ENCODE results near the gene SLC25A25. TPM values are rescaled to one million over a fixed set of nuclear protein-coding genes. Genes with fewer than 3 reads are reported as not detected.

SLC25A25 gene
- total and polyA plus RNA-seq, 4 donors = 10.5 to 32.6 (median 24.5) TPM

DNA sequence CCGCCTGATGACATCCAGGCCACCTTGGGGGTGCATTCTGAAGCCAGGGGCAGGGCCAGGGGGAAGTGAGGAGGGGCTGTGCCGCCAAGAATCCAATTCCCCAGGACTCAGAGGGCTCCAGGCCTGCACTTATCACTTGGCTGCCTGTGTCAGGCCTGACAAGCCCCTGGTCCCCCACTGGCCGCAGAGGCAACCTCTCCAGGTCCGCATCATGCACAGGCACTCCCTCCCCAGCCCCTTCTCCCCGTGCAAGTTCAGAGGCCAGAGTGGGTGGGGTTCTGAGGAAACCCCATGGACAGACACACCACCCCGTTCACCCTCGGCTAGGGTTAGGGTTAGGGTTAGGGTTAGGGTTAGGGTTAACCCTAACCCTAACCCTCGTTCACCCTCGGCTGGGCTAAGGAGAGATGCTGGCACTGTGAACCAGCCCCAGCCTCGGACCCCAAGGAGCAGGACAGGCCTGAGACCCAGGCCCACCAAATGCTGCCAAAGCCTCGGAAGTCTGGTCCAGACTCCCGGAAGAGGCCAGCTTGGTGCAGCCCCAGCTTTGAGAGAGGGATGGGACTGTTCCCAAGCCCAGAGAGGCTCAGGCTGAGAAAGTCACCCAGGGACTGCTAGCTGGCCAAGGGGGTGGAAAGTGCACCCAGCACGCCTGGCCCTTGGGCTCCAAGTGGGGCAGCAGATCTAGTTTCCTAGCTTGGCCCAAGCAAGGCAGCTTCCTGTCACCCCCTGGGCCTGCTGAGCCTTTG, 86.1 kb downstream of the SLC25A25 start:
- ATAC-seq (ENCODE audit: insufficient read depth, low FRiP score) (no peak), DNase-seq (no peak)
- no peak overlapping the region for H3K9ac ChIP-seq (ENCODE audit: insufficient read depth in 1 of 2, low read length in 2 of 2)

DNA sequence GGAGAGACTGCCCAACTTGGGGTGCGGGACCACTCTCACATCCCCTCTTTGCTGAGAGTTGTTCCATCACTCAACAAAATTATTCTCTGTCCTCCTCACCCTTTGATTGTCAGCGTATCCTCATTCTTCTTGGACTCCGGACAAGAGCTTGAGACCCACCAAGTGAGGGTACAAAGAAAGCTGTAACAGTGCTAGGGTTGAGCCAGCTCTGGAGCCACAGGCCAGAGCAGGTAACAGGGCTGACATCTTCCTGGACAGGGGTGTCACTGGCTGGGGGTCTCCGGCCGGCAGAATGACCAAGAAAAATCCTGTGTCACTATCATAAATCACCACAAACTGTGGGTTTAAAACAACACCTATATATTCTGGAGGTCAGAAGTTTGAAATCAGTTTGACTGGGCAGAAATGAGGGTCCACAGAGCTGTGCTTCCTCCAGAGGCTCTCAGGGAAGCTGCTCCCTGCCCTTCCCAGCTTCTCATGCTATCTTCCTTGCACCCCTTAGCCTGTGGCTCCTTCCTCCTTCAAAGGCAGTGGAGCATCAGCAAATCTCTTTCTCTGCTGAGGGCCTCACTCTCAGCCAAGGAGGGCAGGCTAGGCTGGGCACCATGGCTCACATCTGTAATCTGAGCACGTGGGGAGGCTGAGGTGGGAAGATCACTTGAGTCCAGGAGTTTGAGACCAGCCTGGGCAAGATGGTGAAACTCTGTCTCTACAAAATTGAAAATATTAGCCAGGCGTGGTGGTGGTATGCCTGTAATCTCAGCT, 87.9 kb downstream of the SLC25A25 start:
- DNase-seq (no peak), ATAC-seq (ENCODE audit: insufficient read depth, low FRiP score) (no peak)
- Histone ChIP-seq H3K27me3 (ENCODE audit: control insufficient read depth in 3 of 3, insufficient read depth in 3 of 3, low read length in 2 of 3) (no peaks in the 10 kb centered on the region), H3K4me1 (ENCODE audit: control insufficient read depth in 5 of 5, insufficient read depth in 5 of 5, low read length in 5 of 5) (peaks cover 0 to 12% (median 3%) of the 10 kb centered on the region in 5 donors), H3K27ac (ENCODE audit: low read depth in 1 of 2, low read length in 1 of 2) (no peak overlapping the region), H3K4me3 (no peak overlapping the region), H3K36me3 (ENCODE audit: control insufficient read depth in 4 of 4, insufficient read depth in 4 of 4, low read length in 4 of 4) (no peaks in the 10 kb centered on the region), H3K9ac (ENCODE audit: insufficient read depth in 1 of 2, low read length in 2 of 2) (no peak overlapping the region), H3K9me3 (ENCODE audit: control insufficient read depth in 4 of 4, insufficient read depth in 3 of 4, low read length in 3 of 4) (no peaks in the 10 kb centered on the region)
- TF ChIP-seq, protein P1, sequence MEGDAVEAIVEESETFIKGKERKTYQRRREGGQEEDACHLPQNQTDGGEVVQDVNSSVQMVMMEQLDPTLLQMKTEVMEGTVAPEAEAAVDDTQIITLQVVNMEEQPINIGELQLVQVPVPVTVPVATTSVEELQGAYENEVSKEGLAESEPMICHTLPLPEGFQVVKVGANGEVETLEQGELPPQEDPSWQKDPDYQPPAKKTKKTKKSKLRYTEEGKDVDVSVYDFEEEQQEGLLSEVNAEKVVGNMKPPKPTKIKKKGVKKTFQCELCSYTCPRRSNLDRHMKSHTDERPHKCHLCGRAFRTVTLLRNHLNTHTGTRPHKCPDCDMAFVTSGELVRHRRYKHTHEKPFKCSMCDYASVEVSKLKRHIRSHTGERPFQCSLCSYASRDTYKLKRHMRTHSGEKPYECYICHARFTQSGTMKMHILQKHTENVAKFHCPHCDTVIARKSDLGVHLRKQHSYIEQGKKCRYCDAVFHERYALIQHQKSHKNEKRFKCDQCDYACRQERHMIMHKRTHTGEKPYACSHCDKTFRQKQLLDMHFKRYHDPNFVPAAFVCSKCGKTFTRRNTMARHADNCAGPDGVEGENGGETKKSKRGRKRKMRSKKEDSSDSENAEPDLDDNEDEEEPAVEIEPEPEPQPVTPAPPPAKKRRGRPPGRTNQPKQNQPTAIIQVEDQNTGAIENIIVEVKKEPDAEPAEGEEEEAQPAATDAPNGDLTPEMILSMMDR (IDR thresholded peaks at IDR 0.05; ENCODE audit: control extremely low read depth, extremely low read depth) = no peak
- WGBS, 2 donors = 84 to 85% methylated on average over 7 of the region's 7 CpGs

More for the DNA sequence above, 86.1 kb downstream of the SLC25A25 start:
- no peaks in the 10 kb centered on the region for H3K27me3 ChIP-seq (ENCODE audit: control insufficient read depth in 3 of 3, insufficient read depth in 3 of 3, low read length in 2 of 3)
- no peak overlapping the region for H3K27ac ChIP-seq (ENCODE audit: low read depth in 1 of 2, low read length in 1 of 2)
- H3K36me3 ChIP-seq (ENCODE audit: control insufficient read depth in 4 of 4, insufficient read depth in 4 of 4, low read length in 4 of 4) = no peaks in the 10 kb centered on the region
- WGBS, 2 donors = 90% methylated on average over 13 of the region's 13 CpGs
- H3K4me3 ChIP-seq = no peak overlapping the region
- H3K9me3 ChIP-seq (ENCODE audit: control insufficient read depth in 4 of 4, insufficient read depth in 3 of 4, low read length in 3 of 4) = no peaks in the 10 kb centered on the region
- TF ChIP-seq, protein P1 (IDR thresholded peaks at IDR 0.05; ENCODE audit: control extremely low read depth, extremely low read depth) = no peak
- peaks cover 0 to 6% (median 0%) of the 10 kb centered on the region in 5 donors for H3K4me1 ChIP-seq (ENCODE audit: control insufficient read depth in 5 of 5, insufficient read depth in 5 of 5, low read length in 5 of 5)

Other genes starting within 250 kb of the SLC25A25 start
- 100 to 1,000 TPM in 1 of 2 donors, 10 to 100 TPM in 1; 41.1 to 182 TPM for gene ENG, start 213.6 kb upstream of the SLC25A25 start, total RNA-seq
- gene ENG, start 213.6 kb upstream of the SLC25A25 start, polyA plus RNA-seq = 100 to 1,000 TPM in 1 of 2 donors, 10 to 100 TPM in 1; 80.7 to 317 TPM
- gene AK1, start 190.6 kb upstream of the SLC25A25 start, total RNA-seq = 100 to 1,000 TPM in 1 of 2 donors, 10 to 100 TPM in 1; 72.3 to 154 TPM
- 100 to 1,000 TPM in 1 of 2 donors, 10 to 100 TPM in 1; 63.8 to 386 TPM for gene AK1, start 190.6 kb upstream of the SLC25A25 start, polyA plus RNA-seq
- gene ST6GALNAC6, start 168.6 kb upstream of the SLC25A25 start, total RNA-seq = 10 to 100 TPM; 28.3 to 51.9 TPM
- gene ST6GALNAC6, start 168.6 kb upstream of the SLC25A25 start, polyA plus RNA-seq = 10 to 100 TPM; 45.3 to 59.8 TPM
- gene ST6GALNAC4, start 151.2 kb upstream of the SLC25A25 start, total RNA-seq = 10 to 100 TPM; 42.7 to 96.2 TPM
- gene ST6GALNAC4, start 151.2 kb upstream of the SLC25A25 start, polyA plus RNA-seq = 10 to 100 TPM; 24.6 to 67.3 TPM
- gene PIP5KL1, start 137.5 kb upstream of the SLC25A25 start, total RNA-seq = 1 to 10 TPM; 4.9 to 9.0 TPM
- gene PIP5KL1, start 137.5 kb upstream of the SLC25A25 start, polyA plus RNA-seq = 1 to 10 TPM; 2.0 to 4.9 TPM
- gene DPM2, start 130.4 kb upstream of the SLC25A25 start, total RNA-seq = 10 to 100 TPM; 20.5 to 51.3 TPM
- gene DPM2, start 130.4 kb upstream of the SLC25A25 start, polyA plus RNA-seq = 10 to 100 TPM; 50.8 to 51.1 TPM
- 10 to 100 TPM; 49.6 to 66.5 TPM for gene EEIG1, start 87.2 kb upstream of the SLC25A25 start, total RNA-seq
- 10 to 100 TPM; 13.4 to 15.8 TPM for gene EEIG1, start 87.2 kb upstream of the SLC25A25 start, polyA plus RNA-seq
- 1 to 10 TPM; 7.2 to 9.4 TPM for gene NAIF1, start 912 bp upstream of the SLC25A25 start, total RNA-seq
- gene NAIF1, start 912 bp upstream of the SLC25A25 start, polyA plus RNA-seq = 1 to 10 TPM; 8.2 to 9.4 TPM
- gene PTGES2, start 59.5 kb downstream of the SLC25A25 start, total RNA-seq = 10 to 100 TPM; 42.0 to 66.8 TPM
- 10 to 100 TPM; 49.9 to 59.5 TPM for gene PTGES2, start 59.5 kb downstream of the SLC25A25 start, polyA plus RNA-seq
- 100 to 1,000 TPM; 114 to 281 TPM for gene LCN2, start 81.2 kb downstream of the SLC25A25 start, total RNA-seq
- gene LCN2, start 81.2 kb downstream of the SLC25A25 start, polyA plus RNA-seq = 100 to 1,000 TPM; 309 to 842 TPM
- 10 to 100 TPM; 19.2 to 56.4 TPM for gene BBLN, start 92.0 kb downstream of the SLC25A25 start, total RNA-seq
- gene BBLN, start 92.0 kb downstream of the SLC25A25 start, polyA plus RNA-seq = 100 to 1,000 TPM in 1 of 2 donors, 10 to 100 TPM in 1; 66.7 to 138 TPM
- 10 to 100 TPM; 36.6 to 83.7 TPM for gene CIZ1, start 123.3 kb downstream of the SLC25A25 start, total RNA-seq
- 10 to 100 TPM; 43.3 to 57.6 TPM for gene CIZ1, start 123.3 kb downstream of the SLC25A25 start, polyA plus RNA-seq
- gene DNM1, start 135.1 kb downstream of the SLC25A25 start, total RNA-seq = 10 to 100 TPM in 1 of 2 donors, 1 to 10 TPM in 1; 8.2 to 23.7 TPM
- 1 to 10 TPM; 1.2 to 3.9 TPM for gene DNM1, start 135.1 kb downstream of the SLC25A25 start, polyA plus RNA-seq
- 100 to 1,000 TPM; 100 to 137 TPM for gene GOLGA2, start 207.8 kb downstream of the SLC25A25 start, total RNA-seq
- 10 to 100 TPM; 56.0 to 79.4 TPM for gene GOLGA2, start 207.8 kb downstream of the SLC25A25 start, polyA plus RNA-seq
- gene SWI5, start 208.0 kb downstream of the SLC25A25 start, total RNA-seq = 10 to 100 TPM; 19.6 to 28.4 TPM
- gene SWI5, start 208.0 kb downstream of the SLC25A25 start, polyA plus RNA-seq = 10 to 100 TPM; 22.8 to 23.6 TPM

Data from lung (tissue), 12 donors.